ENCODE measurements around the gene PLCB1.

The PLCB1 gene

GRCh38 chr20:8226106-8226505, 94.0 kb downstream of the PLCB1 start:
- TF ChIP-seq CTCF (IDR thresholded peaks at IDR 0.05), result no peak

- no peak for TF ChIP-seq CTCF (IDR thresholded peaks at IDR 0.05)
These were observed 95.2 kb downstream of the PLCB1 start for GRCh38 chr20:8227293-8227692.

GRCh38 chr20:8228315-8228714, 96.2 kb downstream of the PLCB1 start:
- TF ChIP-seq CTCF (IDR thresholded peaks at IDR 0.05), result no peak

GRCh38 chr20:8229090-8229489, 97.0 kb downstream of the PLCB1 start:
- no peak for TF ChIP-seq CTCF (IDR thresholded peaks at IDR 0.05)

GRCh38 chr20:8231038-8231437, 99.0 kb downstream of the PLCB1 start:
- no peak for TF ChIP-seq CTCF (IDR thresholded peaks at IDR 0.05)

- no peak for TF ChIP-seq CTCF (IDR thresholded peaks at IDR 0.05)
These were observed 100.3 kb downstream of the PLCB1 start for GRCh38 chr20:8232332-8232731.

GRCh38 chr20:8234580-8234979, 102.5 kb downstream of the PLCB1 start:
- no peak for TF ChIP-seq CTCF (IDR thresholded peaks at IDR 0.05)

GRCh38 chr20:8242066-8242465, 110.0 kb downstream of the PLCB1 start:
- no peak for TF ChIP-seq CTCF (IDR thresholded peaks at IDR 0.05)

All from LNCAP (cell line).